Activated CD4-positive, alpha-beta T cell treated with anti-CD3 and anti-CD28 coated beads, Interleukin-2, amount 10 ng/mL, durations not matched to agents 24 days and 14 days (primary cell): Measurements from ENCODE around the gene CMSS1. TPM values are rescaled to one million over a fixed set of nuclear protein-coding genes. Genes with fewer than 3 reads are reported as not detected.
A peak's percentile ranks its signal among the peaks of the same experiment; 100 is the strongest.

ENCODE experiments used
- DNase-seq: peaks from one replicate; pipeline ENCODE4 v3.0.0; 2022
- H3K27ac Mint-ChIP-seq: one replicate; pipeline ENCODE4 v1.8.0; 2022; ENCODE audit warnings: mild to moderate bottlenecking, mixed read lengths
- H3K27me3 Mint-ChIP-seq: one replicate; pipeline ENCODE4 v1.8.0; 2022; ENCODE audit warnings: mixed read lengths
- H3K36me3 Mint-ChIP-seq: one replicate; pipeline ENCODE4 v1.8.0; 2022; ENCODE audit warnings: low read depth, mild to moderate bottlenecking, mixed read lengths
- H3K4me1 Mint-ChIP-seq: one replicate; pipeline ENCODE4 v1.8.0; 2021; ENCODE audit warnings: mixed read lengths
- H3K4me3 Mint-ChIP-seq: one replicate; pipeline ENCODE4 v1.8.0; 2022; ENCODE audit warnings: mild to moderate bottlenecking, moderate library complexity, mixed read lengths
- H3K9me3 Mint-ChIP-seq: one replicate; pipeline ENCODE4 v1.8.0; 2021; ENCODE audit warnings: mixed read lengths
- intact Hi-C: fragments of 100-400 bp; cut with micrococcal nuclease; formaldehyde crosslinking; loops from one replicate; pipeline ENCODE4 v1.15.1; 2023
- total RNA-seq: library from RNA; stranded (reverse); gene quantifications from 2 replicates; pipeline ENCODE4 v1.2.3, GENCODE V29; 2022

Gene CMSS1
- total RNA-seq, 1 donor from 2014 or later: 126 TPM

DNA sequence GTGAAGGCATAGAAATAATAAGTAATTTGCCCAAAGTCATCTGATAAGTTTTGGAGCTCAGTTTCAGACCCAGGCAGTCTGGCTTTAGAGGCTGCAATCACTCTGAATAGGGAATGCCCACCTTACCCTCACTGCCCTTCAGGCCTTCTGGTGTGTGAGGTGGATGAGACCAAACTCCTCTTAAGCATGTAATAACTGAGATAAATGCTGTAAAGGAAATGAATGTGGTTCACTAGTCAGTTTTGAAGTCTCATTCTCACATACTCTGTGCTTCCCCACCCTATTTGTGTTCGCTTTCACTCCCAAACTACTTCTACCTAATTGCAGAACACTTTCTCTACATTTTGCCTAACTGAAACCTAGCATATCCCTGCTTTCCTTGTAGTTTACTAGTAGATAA lies 152.5 kb downstream of the CMSS1 start:
- intact Hi-C loops: loop anchor here (2.0 kb wide), 1 partner anchor 103 kb away; no protein-coding TSS in a partner anchor
- peaks cover 24% of the 10 kb centered on the region for H3K4me1 Mint-ChIP-seq
- peak; percentile 59 for DNase-seq
- H3K27ac Mint-ChIP-seq: no peak overlapping the region
- H3K36me3 Mint-ChIP-seq: peaks cover 5% of the 10 kb centered on the region
- H3K4me3 Mint-ChIP-seq: no peak overlapping the region
- peaks cover 9% of the 10 kb centered on the region for H3K9me3 Mint-ChIP-seq
- H3K27me3 Mint-ChIP-seq: no peaks in the 10 kb centered on the region

- intact Hi-C loops: loop anchor here (2.0 kb wide), 1 partner anchor 105 kb away; no protein-coding TSS in a partner anchor
These were observed 154.1 kb downstream of the CMSS1 start for GRCh38 chr3:99971761-99972160.

DNA sequence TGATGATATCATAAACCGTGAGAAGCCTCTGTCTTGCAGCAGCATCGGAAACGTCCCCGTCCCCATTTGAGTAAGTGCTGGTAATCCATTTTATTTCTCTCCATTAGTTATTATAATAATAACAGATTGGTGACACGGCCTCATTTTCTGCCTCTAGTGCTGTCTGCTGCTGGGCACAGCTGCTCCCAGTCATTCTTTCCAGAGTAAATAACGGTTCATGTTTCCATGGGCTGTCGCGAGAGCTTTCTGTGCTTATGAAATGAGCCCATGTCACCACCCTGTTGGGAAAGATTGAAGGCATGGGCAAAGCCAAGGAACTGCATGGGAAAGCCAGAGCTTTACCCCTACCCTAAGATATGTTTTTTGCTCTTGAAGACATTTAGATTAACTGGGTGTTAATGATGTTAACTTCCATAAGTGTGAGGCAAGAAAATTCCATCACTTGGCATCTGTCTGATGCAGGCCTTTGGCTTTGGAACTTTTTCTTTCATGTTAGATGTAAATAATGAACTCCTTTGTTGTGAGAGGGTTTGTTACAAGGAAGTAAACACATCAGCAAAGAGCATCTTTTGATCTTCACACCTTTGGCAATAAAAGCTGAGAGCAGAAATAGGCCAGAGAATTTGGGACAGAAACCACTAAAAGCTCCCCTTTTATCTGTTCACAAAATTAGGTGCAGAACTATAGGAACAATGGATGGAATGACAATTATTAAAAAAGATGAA lies 154.9 kb downstream of the CMSS1 start:
- no peak for DNase-seq
- no peak overlapping the region for H3K27ac Mint-ChIP-seq
- intact Hi-C loops: no loop called here
- H3K4me3 Mint-ChIP-seq: no peak overlapping the region
- H3K9me3 Mint-ChIP-seq: peaks cover 9% of the 10 kb centered on the region
- H3K36me3 Mint-ChIP-seq: peaks cover 2% of the 10 kb centered on the region
- H3K27me3 Mint-ChIP-seq: no peaks in the 10 kb centered on the region
- H3K4me1 Mint-ChIP-seq: peaks cover 23% of the 10 kb centered on the region

More at GRCh38 chr3:99971761-99972160, 154.1 kb downstream of the CMSS1 start:
- Mint-ChIP-seq H3K27me3 (no peaks in the 10 kb centered on the region), H3K4me1 (peaks cover 23% of the 10 kb centered on the region), H3K36me3 (peaks cover 5% of the 10 kb centered on the region), H3K9me3 (peaks cover 9% of the 10 kb centered on the region), H3K27ac (no peak overlapping the region), H3K4me3 (no peak overlapping the region)
- no peak for DNase-seq

GRCh38 chr3:99974989-99975388 lies 157.3 kb downstream of the CMSS1 start:
- H3K27ac Mint-ChIP-seq: no peak overlapping the region
- H3K27me3 Mint-ChIP-seq: no peaks in the 10 kb centered on the region
- H3K9me3 Mint-ChIP-seq: no peaks in the 10 kb centered on the region
- H3K36me3 Mint-ChIP-seq: peaks cover 2% of the 10 kb centered on the region
- DNase-seq: no peak
- peaks cover 10% of the 10 kb centered on the region for H3K4me1 Mint-ChIP-seq
- H3K4me3 Mint-ChIP-seq: no peak overlapping the region
- intact Hi-C loops: no loop called here

GRCh38 chr3:99976584-99976983 lies 158.9 kb downstream of the CMSS1 start:
- no peak for DNase-seq
- intact Hi-C loops: no loop called here
- Mint-ChIP-seq H3K4me3 (no peak overlapping the region), H3K4me1 (peaks cover 2% of the 10 kb centered on the region), H3K27ac (no peak overlapping the region), H3K27me3 (no peaks in the 10 kb centered on the region), H3K9me3 (no peaks in the 10 kb centered on the region), H3K36me3 (peaks cover 2% of the 10 kb centered on the region)

DNA sequence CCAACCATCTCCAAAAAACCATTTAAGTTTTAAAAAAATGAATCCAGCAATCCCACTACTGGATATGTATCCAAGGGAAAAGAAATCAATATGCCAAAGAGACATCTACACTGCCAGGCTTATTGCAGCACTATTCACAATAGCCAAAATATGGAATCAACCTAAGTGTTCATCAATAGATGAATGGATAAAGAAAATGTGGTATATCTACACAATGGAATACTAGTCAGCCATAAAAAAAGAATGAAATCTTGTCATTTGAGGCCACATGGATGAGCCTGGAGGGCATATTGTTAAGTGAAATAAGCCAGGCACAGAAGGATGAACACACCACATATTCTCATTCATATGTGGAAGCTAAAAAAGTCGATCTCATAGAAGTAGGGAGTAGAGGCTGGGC lies 160.6 kb downstream of the CMSS1 start:
- Mint-ChIP-seq H3K27me3 (no peaks in the 10 kb centered on the region), H3K36me3 (no peaks in the 10 kb centered on the region), H3K27ac (no peak overlapping the region), H3K4me1 (no peaks in the 10 kb centered on the region), H3K9me3 (no peaks in the 10 kb centered on the region), H3K4me3 (no peak overlapping the region)
- intact Hi-C loops: no loop called here
- DNase-seq: no peak

- no peak overlapping the region for H3K27ac Mint-ChIP-seq
- DNase-seq: no peak
- H3K27me3 Mint-ChIP-seq: no peaks in the 10 kb centered on the region
- no peaks in the 10 kb centered on the region for H3K36me3 Mint-ChIP-seq
- no peaks in the 10 kb centered on the region for H3K9me3 Mint-ChIP-seq
- intact Hi-C loops: no loop called here
- H3K4me1 Mint-ChIP-seq: no peaks in the 10 kb centered on the region
- no peak overlapping the region for H3K4me3 Mint-ChIP-seq
These were observed 162.9 kb downstream of the CMSS1 start for GRCh38 chr3:99980606-99981005.

- no peaks in the 10 kb centered on the region for H3K9me3 Mint-ChIP-seq
- H3K27ac Mint-ChIP-seq: no peak overlapping the region
- no peaks in the 10 kb centered on the region for H3K36me3 Mint-ChIP-seq
- intact Hi-C loops: no loop called here
- no peak for DNase-seq
- H3K4me3 Mint-ChIP-seq: no peak overlapping the region
- no peaks in the 10 kb centered on the region for H3K4me1 Mint-ChIP-seq
- no peaks in the 10 kb centered on the region for H3K27me3 Mint-ChIP-seq
These were observed 163.5 kb downstream of the CMSS1 start for GRCh38 chr3:99981138-99981537.

GRCh38 chr3:99982650-99983049 lies 165.0 kb downstream of the CMSS1 start:
- Mint-ChIP-seq H3K27me3 (no peaks in the 10 kb centered on the region), H3K36me3 (no peaks in the 10 kb centered on the region)
- intact Hi-C loops: no loop called here

DNA sequence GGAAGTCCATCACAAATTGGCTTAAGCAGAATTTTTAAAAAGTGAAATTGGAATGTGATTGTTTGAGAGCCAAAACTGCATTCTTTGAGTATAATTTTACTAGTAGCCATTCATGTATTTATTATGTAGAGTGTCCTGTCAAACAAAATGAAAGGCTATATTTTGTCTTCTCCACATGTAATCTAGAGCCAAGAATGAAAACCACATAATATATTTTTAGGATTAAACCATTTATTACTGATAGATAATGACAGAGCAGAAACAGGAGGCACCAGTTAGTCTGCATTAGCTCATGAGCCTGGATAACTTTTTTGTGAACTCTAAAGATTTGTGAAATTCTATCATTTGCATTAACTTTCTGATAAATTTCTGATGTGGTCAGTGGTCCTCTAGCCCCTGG lies 166.5 kb downstream of the CMSS1 start:
- no peak for DNase-seq
- Mint-ChIP-seq H3K36me3 (no peaks in the 10 kb centered on the region), H3K4me3 (no peak overlapping the region), H3K4me1 (no peaks in the 10 kb centered on the region), H3K27ac (no peak overlapping the region), H3K27me3 (no peaks in the 10 kb centered on the region), H3K9me3 (no peaks in the 10 kb centered on the region)
- intact Hi-C loops: no loop called here

More at GRCh38 chr3:99982650-99983049, 165.0 kb downstream of the CMSS1 start:
- no peak for DNase-seq
- no peak overlapping the region for H3K27ac Mint-ChIP-seq
- no peak overlapping the region for H3K4me3 Mint-ChIP-seq
- H3K9me3 Mint-ChIP-seq: no peaks in the 10 kb centered on the region
- H3K4me1 Mint-ChIP-seq: no peaks in the 10 kb centered on the region

DNA sequence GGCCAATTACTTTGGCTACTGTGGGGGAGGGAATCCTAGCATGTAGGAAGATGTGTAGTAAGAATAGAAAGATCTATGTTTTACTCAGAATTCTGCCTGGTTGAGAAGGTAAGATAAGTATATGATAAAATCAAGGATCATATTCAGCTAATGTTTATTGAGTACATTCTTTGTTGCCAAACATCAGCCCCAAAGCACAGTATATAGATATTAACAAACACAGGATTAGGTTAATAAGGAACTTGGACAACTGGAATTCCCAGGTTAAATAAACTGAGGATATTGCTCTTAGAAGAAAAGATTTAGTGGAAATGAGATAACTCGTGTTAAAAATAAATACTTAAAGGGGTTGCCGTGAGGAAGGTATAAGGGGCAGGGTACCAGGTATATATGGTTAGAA lies 167.0 kb downstream of the CMSS1 start:
- no peak for DNase-seq
- Mint-ChIP-seq H3K27ac (no peak overlapping the region), H3K27me3 (no peaks in the 10 kb centered on the region), H3K4me1 (no peaks in the 10 kb centered on the region), H3K36me3 (no peaks in the 10 kb centered on the region), H3K4me3 (no peak overlapping the region), H3K9me3 (no peaks in the 10 kb centered on the region)
- intact Hi-C loops: no loop called here

DNA sequence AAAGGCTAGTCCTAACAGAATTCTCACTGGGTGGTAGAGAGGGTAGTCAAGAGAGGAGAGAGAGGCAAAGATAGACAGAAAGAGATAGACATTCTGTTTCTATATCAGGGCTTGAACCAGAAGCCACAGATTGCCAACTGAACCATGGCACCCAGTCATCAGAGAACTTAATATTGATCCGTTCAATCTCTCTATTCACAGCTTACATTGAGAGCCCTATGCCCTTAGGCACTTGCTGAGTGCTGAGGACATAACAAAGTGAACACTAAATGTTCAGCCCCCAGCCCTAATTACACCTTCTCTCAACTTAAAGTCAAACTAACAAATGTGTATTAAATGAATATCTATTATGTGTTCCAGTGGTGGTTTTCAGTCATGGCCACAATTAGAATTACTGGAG lies 172.5 kb downstream of the CMSS1 start:
- Mint-ChIP-seq H3K9me3 (peaks cover 12% of the 10 kb centered on the region), H3K27ac (no peak overlapping the region), H3K4me3 (no peak overlapping the region), H3K36me3 (no peaks in the 10 kb centered on the region), H3K4me1 (no peaks in the 10 kb centered on the region), H3K27me3 (no peaks in the 10 kb centered on the region)
- intact Hi-C loops: no loop called here
- no peak for DNase-seq

- peaks cover 2% of the 10 kb centered on the region for H3K36me3 Mint-ChIP-seq
- H3K27ac Mint-ChIP-seq: no peak overlapping the region
- no peak for DNase-seq
- H3K4me1 Mint-ChIP-seq: no peaks in the 10 kb centered on the region
- H3K9me3 Mint-ChIP-seq: peaks cover 24% of the 10 kb centered on the region
- intact Hi-C loops: no loop called here
- H3K4me3 Mint-ChIP-seq: no peak overlapping the region
- H3K27me3 Mint-ChIP-seq: no peaks in the 10 kb centered on the region
These were observed 179.6 kb downstream of the CMSS1 start for GRCh38 chr3:99997293-99997692.

DNA sequence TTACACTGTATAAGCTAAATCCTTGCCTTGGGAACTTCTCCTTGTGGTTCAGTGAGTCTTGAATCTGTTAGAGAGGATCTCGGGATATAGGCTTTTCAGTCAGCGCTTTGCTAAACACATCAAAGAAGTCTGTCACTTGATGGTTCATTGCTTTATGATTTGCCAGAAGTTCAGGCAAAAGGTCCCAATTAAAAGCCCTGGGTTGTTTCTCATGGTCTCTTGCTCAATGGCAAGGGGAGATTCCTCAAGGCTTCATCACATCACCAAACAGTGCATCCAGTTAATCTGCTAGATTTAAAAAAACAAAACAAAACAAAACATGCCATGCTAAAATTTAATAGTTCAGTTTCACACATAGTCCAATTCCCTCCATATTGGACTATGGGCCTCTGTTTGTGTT lies 181.9 kb downstream of the CMSS1 start:
- peaks cover 13% of the 10 kb centered on the region for H3K9me3 Mint-ChIP-seq
- H3K4me1 Mint-ChIP-seq: peaks cover 8% of the 10 kb centered on the region
- no peak for DNase-seq
- H3K27me3 Mint-ChIP-seq: no peaks in the 10 kb centered on the region
- H3K27ac Mint-ChIP-seq: no peak overlapping the region
- intact Hi-C loops: no loop called here
- H3K4me3 Mint-ChIP-seq: no peak overlapping the region
- peaks cover 4% of the 10 kb centered on the region for H3K36me3 Mint-ChIP-seq

- peaks cover 10% of the 10 kb centered on the region for H3K9me3 Mint-ChIP-seq
- H3K36me3 Mint-ChIP-seq: peaks cover 2% of the 10 kb centered on the region
- intact Hi-C loops: no loop called here
- no peak for DNase-seq
- H3K4me3 Mint-ChIP-seq: no peak overlapping the region
- H3K27me3 Mint-ChIP-seq: no peaks in the 10 kb centered on the region
- no peak overlapping the region for H3K27ac Mint-ChIP-seq
- peaks cover 13% of the 10 kb centered on the region for H3K4me1 Mint-ChIP-seq
These were observed 183.4 kb downstream of the CMSS1 start for GRCh38 chr3:100001083-100001482.
